Endothelial cell of coronary artery (primary cell): ENCODE results near the gene TJAP1. TPM values are rescaled to one million over a fixed set of nuclear protein-coding genes. Genes with fewer than 3 reads are reported as not detected.

Experiments
- total RNA-seq: library from RNA; depleted of rRNA; stranded (reverse); fragments of >200 nt; gene quantifications from 2 replicates; pipeline ENCODE4 v1.2.3, GENCODE V29; 2014

Gene TJAP1, protein sequence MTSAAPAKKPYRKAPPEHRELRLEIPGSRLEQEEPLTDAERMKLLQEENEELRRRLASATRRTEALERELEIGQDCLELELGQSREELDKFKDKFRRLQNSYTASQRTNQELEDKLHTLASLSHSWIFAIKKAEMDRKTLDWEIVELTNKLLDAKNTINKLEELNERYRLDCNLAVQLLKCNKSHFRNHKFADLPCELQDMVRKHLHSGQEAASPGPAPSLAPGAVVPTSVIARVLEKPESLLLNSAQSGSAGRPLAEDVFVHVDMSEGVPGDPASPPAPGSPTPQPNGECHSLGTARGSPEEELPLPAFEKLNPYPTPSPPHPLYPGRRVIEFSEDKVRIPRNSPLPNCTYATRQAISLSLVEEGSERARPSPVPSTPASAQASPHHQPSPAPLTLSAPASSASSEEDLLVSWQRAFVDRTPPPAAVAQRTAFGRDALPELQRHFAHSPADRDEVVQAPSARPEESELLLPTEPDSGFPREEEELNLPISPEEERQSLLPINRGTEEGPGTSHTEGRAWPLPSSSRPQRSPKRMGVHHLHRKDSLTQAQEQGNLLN
- total RNA-seq = 8.5 and 10.7 TPM in 2 replicates

GRCh38 chr6:43477235-43478007 is at the start of gene TJAP1:
TJAP1 (plus strand) TSS chr6:43477570; CDS start chr6:43499002, 21,432 bp downstream.

GRCh38 chr6:43455531-43456428 is 21.6 kb upstream of the TJAP1 start, which contains the start of gene DLK2:
DLK2 (minus strand) TSS chr6:43455548; CDS start chr6:43454825, 723 bp downstream.

DNA sequence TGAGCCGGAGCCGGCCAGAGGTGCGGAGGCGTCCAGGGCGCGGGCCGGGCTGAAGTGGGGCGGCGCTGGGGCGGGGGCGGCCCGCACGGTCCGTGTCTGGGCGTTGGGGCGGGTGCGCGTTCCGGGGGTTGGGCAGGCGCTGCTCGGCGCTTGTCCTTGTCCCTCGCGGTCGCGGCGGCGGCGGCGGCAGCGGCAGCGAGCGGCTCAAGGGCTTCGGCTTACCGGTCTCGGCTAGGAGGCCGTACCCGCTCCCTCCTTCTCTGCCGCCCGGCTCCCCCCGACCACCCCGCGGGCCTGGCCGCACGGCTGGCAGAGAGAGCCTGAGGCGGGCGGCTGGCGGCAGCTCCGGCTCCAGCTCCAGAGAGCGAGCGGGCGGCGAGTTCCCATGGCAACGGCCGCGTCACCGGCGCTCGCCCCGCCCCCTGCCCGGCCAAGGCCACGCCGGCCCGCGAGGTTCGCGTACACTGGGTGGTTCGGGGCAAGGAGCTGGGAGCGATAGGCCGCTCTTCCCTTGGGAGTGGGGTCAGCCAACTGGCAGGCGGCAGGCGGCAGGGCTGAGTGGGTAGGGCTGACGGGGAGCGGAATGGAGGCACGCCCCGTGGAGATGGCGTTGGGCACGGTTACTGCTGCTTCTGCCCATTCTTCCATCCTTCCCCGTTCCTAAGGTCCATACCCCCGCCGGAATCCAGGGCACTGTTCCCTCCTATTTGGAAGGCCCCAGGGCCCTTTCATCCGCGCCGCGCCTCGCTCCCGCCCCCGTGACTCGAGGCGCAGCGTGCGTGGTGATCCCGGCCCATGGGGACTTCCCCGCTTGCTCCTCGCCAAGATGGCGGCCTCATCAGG is 32.8 kb downstream of the TJAP1 start, which contains the start of gene LRRC73:
Gene LRRC73 (minus strand): TSS at position 363 of the 843 bp plus-strand sequence. CDS start 561 bp downstream, outside the sequence.

DNA sequence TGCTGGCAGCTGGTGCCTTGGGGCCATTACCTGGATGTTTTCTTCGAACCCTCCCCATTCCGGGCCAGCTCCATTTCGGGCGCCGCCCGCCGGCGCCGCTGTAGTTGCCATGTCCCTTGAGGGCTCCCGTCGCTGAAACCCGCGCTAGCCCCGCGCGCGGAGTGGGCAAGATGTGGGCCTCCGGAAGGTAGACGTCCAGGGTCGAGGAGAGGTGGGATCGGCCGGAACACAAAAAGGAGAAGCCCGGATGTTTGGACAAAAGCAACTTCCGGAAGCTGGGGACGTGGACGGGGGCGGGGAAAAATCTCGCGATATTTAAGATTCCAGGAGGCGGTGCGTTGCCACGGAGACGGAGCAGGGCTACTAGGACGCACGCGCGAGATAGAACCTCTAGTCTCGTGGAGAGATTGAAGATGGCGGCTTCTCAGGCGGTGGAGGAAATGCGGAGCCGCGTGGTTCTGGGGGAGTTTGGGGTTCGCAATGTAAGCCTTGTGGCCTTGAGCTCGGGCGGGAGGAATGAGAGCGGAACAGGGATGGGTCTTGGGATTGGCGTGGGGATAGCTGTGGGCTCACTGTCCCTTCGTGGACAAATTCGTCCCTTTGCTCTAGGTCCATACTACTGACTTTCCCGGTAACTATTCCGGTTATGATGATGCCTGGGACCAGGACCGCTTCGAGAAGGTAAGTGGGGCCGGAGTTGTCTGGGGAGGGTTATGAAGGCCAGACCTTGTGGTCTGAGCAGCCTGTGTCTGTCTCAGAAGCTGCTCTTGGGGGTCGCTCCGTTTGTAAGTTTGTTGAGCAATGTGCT is 39.5 kb downstream of the TJAP1 start, which contains the start of the genes POLR1C and YIPF3:
Gene POLR1C (plus strand): TSS at position 393 of the 808 bp plus-strand sequence. CDS start 21 bp downstream, at position 414.
Gene YIPF3 (minus strand): TSS at position 230 of the 808 bp plus-strand sequence. CDS start 119 bp downstream, at position 111.

Other genes starting within 250 kb of the TJAP1 start
- gene DNPH1, start 248.1 kb upstream of the TJAP1 start, total RNA-seq = 32.0 and 54.7 TPM in 2 replicates
- under 0.01 and 0.09 TPM in 2 replicates for gene TTBK1, start 234.1 kb upstream of the TJAP1 start, total RNA-seq
- not detected in 2 replicates for gene SLC22A7, start 179.3 kb upstream of the TJAP1 start, total RNA-seq
- gene CRIP3, start 168.7 kb upstream of the TJAP1 start, total RNA-seq = not detected in 2 replicates
- 4.1 and 5.4 TPM in 2 replicates for gene ZNF318, start 107.9 kb upstream of the TJAP1 start, total RNA-seq
- gene ABCC10, start 50.0 kb upstream of the TJAP1 start, total RNA-seq = 12.7 and 22.5 TPM in 2 replicates
- 0.09 and 0.28 TPM in 2 replicates for gene DLK2, start 22.0 kb upstream of the TJAP1 start, total RNA-seq
- gene LRRC73, start 32.8 kb downstream of the TJAP1 start, total RNA-seq = 0.18 and 0.19 TPM in 2 replicates
- gene YIPF3, start 39.4 kb downstream of the TJAP1 start, total RNA-seq = 97.6 and 107 TPM in 2 replicates
- gene POLR1C, start 39.5 kb downstream of the TJAP1 start, total RNA-seq = 35.0 and 42.1 TPM in 2 replicates
- gene XPO5, start 98.5 kb downstream of the TJAP1 start, total RNA-seq = 25.6 and 30.2 TPM in 2 replicates
- 18.8 and 24.4 TPM in 2 replicates for gene POLH, start 98.6 kb downstream of the TJAP1 start, total RNA-seq
- gene GTPBP2, start 151.7 kb downstream of the TJAP1 start, total RNA-seq = 34.1 and 51.3 TPM in 2 replicates
- gene MAD2L1BP, start 158.3 kb downstream of the TJAP1 start, total RNA-seq = 19.1 and 23.6 TPM in 2 replicates
- gene RSPH9, start 167.5 kb downstream of the TJAP1 start, total RNA-seq = 0.09 and 0.19 TPM in 2 replicates
- 41.4 and 50.3 TPM in 2 replicates for gene MRPS18A, start 210.2 kb downstream of the TJAP1 start, total RNA-seq